Measurements from ENCODE around the gene ESAM.

ESAM gene

GRCh38 chr11:124751741-124752470 lies 10.2 kb downstream of the ESAM start, which contains the start of gene VSIG2:
VSIG2 (minus strand) TSS chr11:124752255; CDS start chr11:124752137, 118 bp downstream.
- no peak for DNase-seq

GRCh38 chr11:124751391-124751740 lies 10.7 kb downstream of the ESAM start:
- DNase-seq: no peak

DNA sequence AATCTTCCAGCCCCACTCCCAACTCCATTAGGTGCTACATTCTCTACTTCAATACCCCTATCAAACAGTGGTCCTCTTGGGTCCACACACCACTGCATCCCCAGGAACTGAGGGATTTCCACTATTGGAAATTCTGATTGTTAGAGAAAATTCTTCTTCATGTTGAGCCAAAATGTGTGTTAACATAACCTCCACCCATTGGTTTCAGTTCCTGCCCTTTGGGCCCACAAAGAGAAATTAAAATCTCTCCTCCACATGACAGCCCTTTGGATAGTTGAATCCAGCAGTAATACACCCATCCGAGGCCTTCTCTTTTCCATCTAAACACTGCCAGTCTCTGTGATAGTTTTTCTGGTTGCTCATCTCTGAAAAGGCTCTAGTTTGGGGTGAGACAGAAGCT lies 12.2 kb downstream of the ESAM start:
- no peak for DNase-seq

DNA sequence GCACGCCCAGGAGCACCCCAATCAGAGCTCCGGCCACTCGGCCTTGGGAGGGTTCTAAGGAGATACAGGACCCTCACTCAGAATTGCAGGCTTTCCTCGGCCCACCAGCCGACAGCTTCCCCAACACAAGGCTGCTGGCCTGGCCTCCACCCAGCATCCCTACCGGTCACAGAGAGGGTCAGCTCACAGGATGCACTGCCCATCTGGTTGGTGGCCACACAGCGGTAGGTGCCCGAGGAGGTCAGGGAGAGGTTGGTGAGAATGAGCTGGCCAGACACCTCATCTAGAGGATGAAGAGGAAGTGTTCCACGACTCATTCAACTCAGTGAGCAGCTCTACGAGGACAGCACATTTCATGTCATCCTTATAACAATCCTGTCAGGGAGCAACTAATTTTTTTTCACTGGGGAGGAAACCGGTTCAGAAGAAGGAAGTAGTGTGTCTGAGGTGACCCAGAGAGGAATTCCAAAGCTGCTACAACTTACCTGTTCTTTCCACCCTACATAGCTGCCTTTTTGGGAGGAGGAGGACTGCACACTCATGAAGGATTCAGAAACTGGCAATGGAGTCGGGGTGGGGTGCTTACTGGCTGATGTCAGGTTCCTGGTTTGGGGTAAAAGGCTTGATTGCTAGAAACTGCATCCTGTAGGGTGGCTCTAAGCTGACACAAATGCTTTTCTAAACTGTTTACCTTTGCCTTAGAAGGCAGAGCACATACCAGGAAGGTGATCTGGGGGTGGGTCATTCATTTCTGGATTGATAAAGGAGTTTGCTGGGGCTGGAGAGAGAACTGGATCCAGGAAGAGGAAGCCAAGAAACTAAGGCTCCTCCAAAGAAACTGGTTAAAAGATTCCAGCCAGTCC lies 13.4 kb downstream of the ESAM start:
- DNase-seq: no peak

- DNase-seq: no peak
Observed at GRCh38 chr11:124748100-124748418, 14.0 kb downstream of the ESAM start.

DNA sequence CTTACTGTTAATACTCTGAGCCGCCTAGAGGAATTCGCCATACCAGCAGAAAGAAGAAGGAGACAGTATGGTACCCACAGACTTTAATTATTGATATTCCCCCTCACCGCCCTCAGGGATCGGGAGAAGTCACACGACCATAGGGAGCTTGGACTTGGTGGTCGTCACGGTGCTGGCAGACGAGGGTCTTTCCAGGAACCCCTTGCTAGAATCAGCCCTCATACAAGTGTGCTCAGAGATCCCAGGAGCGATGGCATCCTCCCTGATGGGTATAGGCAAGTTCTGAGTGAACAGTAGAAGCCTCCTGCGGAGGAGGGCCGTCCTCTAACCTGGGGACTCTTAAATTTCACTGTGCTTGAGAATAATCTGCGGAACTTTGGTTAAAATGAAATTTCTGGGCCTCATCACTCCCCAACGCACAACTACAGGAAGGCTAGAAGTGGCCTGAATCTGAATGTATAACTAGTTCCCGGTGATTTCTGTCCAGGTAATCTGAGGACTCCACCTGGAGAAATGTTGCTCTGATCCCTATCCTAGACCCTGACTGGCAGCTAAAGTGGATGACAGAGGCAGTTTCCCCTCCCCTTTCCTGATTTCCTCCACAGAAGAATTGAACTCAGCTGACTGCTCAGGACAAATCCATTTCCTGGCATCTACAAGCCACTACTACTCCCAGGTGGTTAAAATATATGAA lies 14.5 kb downstream of the ESAM start:
- no peak for DNase-seq

GRCh38 chr11:124746621-124747243 lies 15.4 kb downstream of the ESAM start:
- peak; percentile 36 to 54 (median 47) for DNase-seq

GRCh38 chr11:124745835-124746620 lies 16.1 kb downstream of the ESAM start:
- no peak for DNase-seq

DNA sequence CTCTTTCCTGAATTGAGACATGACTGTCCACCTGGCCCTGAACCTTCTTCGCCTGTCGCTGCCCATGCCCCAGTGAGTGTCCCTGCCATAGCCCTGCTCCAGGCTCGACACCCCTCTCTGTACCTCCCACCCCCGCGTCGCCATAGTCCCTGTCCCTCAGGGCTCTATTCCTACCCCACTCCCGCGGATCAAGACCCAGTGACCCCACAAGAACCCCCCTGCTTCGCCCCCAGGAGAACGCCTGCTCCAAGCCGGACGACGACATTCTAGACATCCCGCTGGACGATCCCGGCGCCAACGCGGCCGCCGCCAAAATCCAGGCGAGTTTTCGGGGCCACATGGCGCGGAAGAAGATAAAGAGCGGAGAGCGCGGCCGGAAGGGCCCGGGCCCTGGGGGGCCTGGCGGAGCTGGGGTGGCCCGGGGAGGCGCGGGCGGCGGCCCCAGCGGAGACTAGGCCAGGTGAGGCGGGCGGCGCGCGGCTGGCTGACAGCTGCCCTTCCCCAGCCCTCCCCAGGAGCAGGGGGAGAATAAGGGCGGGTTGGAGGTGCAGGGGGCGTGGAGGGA lies 16.7 kb downstream of the ESAM start:
- DNase-seq: no peak

DNA sequence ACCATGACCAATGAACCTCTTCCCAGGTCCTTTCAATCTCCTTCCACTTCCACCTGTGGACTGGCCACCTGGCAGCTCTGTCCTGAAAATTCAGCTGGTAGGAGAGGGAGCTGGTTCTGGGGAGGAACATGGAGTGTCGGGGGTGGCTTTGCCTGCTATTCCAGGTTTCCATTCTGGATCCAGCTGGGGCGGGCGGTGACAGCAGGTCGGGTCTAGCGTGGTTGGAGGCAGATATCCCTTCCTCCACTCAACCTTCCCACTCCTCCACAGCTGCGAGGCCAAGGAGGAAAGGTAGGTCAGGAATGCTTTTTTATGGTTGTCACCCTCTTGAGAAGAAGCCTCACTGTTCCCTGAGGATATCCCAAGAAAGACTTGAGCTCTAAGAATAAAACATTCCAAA lies 19.0 kb downstream of the ESAM start:
- no peak for DNase-seq

DNA sequence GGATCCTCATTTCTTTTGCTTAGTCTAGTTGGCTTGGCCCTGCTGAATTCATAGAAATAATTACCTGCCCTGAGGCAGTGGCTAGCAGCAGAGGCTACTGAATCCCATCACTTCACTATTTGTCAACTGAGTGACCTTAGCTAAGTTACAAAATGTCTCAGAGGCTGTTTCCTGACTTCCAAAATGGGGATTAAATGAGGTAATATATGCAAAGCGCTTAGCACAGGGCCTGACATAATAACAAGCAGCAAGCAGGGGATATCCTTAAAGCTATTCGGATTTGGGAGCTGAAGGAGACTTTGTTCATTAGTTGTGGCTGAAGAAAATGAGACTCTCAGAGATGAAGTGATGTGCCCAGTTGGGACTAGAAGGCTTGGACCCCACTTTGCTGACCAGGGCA lies 19.5 kb downstream of the ESAM start:
- no peak for DNase-seq

- peak in 1 of 4 experiments; percentile 21 for DNase-seq
Observed at GRCh38 chr11:124740277-124740882, 21.7 kb downstream of the ESAM start.

- DNase-seq: peak; percentile 44 to 63 (median 62)
Observed at GRCh38 chr11:124739479-124740276, 22.4 kb downstream of the ESAM start, which contains the start of gene NRGN. NRGN (plus strand) TSS chr11:124739942; CDS start chr11:124740085, 143 bp downstream.

- DNase-seq: no peak
Observed at GRCh38 chr11:124738713-124739478, 23.2 kb downstream of the ESAM start.

DNA sequence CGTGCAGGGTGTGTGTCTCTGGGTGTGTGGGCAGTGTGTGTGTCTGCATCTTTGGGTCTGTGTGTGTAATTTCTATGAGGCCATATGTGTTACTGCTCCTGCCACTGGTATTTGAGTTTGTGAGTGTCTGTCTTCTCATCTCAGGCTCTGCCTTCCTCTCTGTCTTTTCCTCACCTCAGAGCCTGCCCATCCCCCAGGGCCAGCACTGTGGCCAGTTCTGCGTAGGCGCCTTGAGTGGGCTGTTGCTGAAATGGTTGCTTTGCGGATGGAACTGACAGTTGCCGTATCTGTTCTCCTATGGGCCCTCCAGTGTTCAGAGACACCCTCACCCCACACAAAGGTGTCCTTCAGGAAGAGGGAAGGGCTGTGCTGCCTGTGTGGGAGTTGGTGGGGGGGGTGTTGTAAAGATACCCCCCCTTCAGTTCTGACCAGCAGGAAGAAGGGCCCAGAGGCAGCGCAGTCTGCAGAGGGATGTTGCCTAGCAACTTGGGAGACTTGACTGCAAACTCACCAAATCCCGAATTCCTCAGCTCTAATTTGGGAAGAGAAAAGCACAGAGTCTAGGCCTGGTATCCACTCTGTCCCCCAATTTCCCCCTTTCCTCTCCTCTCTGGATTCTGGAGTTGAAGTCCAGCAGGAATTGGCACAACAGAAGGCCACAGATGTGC lies 24.3 kb downstream of the ESAM start:
- DNase-seq: no peak

GRCh38 chr11:124736736-124737135 lies 25.4 kb downstream of the ESAM start:
- DNase-seq: no peak

DNA sequence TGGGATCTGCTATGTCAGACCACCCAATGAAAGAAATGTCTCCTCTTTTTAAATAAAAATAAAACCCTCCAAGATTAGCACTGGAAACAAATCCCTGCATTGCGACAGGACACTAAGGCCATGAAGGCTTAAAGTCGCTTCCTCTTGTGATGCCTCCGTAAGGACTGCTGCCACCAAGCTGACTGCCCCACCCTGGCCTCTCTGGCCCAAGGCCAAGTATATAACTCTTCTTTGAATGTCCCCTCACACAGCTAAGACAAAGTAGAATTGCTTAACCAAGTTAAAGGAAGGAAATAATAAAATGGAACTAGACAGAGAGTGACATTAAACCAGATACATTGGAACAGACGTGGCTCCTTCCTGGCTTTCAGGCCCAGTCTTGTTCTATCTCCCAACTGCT lies 29.9 kb downstream of the ESAM start:
- no peak for DNase-seq

DNA sequence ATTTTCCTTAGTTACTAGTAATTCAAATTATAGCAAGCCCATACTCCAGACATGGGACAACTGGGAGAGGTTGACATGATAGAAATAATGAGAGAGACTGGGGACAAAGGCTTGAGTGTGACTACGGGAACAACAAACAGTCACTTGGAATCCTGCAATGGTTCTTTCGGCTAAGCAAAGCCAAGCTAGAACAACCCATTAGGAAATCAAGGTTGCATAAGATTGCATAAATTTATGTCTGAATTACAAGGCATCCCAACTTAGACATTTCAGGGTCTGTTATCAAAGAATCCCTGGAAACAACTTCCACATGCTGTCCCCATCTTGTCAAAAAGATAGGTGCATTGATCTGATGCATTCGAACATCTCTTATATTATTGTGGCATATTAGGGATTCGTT lies 32.5 kb downstream of the ESAM start:
- no peak for DNase-seq

GRCh38 chr11:124728134-124728533 lies 34.0 kb downstream of the ESAM start:
- DNase-seq: no peak
